ENCODE data around the gene CIT.
A peak's percentile ranks its signal among the peaks of the same experiment; 100 is the strongest.
"Not testable (repeated sequence)": the region's sequence is repeated elsewhere in the genome, so short reads cannot be mapped to it uniquely, and the experiment has no call there.

The CIT gene

GRCh38 chr12:119748497-119748896, 128.6 kb downstream of the CIT start:
- DNase-seq (ENCODE audit: low spot score) (no peak), FAIRE-seq (no peak)

- FAIRE-seq (no peak), DNase-seq (ENCODE audit: low spot score) (no peak)
These were observed 131.0 kb downstream of the CIT start for GRCh38 chr12:119746169-119746568.

GRCh38 chr12:119744900-119745606, 132.1 kb downstream of the CIT start:
- FAIRE-seq: no peak
- no peak for DNase-seq (ENCODE audit: low spot score)

- FAIRE-seq: no peak
- DNase-seq (ENCODE audit: low spot score): no peak
These were observed 134.4 kb downstream of the CIT start for GRCh38 chr12:119742700-119743099.

- FAIRE-seq: no peak
- no peak for DNase-seq (ENCODE audit: low spot score)
These were observed 136.3 kb downstream of the CIT start for GRCh38 chr12:119740830-119741229.

- no peak for FAIRE-seq
- no peak for DNase-seq (ENCODE audit: low spot score)
These were observed 142.0 kb downstream of the CIT start for GRCh38 chr12:119735079-119735478.

GRCh38 chr12:119730381-119730780, 146.7 kb downstream of the CIT start:
- FAIRE-seq (no peak), DNase-seq (ENCODE audit: low spot score) (no peak)

GRCh38 chr12:119729871-119730270, 147.2 kb downstream of the CIT start:
- FAIRE-seq (no peak), DNase-seq (ENCODE audit: low spot score) (no peak)

GRCh38 chr12:119728444-119728745, 148.7 kb downstream of the CIT start:
- FAIRE-seq (no peak), DNase-seq (ENCODE audit: low spot score) (no peak)

- DNase-seq (ENCODE audit: low spot score) (no peak), FAIRE-seq (no peak)
These were observed 149.3 kb downstream of the CIT start for GRCh38 chr12:119727600-119728443.

GRCh38 chr12:119725523-119725922, 151.6 kb downstream of the CIT start:
- DNase-seq (ENCODE audit: low spot score) (no peak), FAIRE-seq (no peak)

GRCh38 chr12:119721306-119721705, 155.8 kb downstream of the CIT start:
- no peak for FAIRE-seq
- no peak for DNase-seq (ENCODE audit: low spot score)

GRCh38 chr12:119720349-119720748, 156.8 kb downstream of the CIT start:
- no peak for DNase-seq (ENCODE audit: low spot score)
- no peak for FAIRE-seq

GRCh38 chr12:119718141-119718540, 159.0 kb downstream of the CIT start:
- FAIRE-seq (no peak), DNase-seq (ENCODE audit: low spot score) (no peak)

- FAIRE-seq (no peak), DNase-seq (ENCODE audit: low spot score) (peak; percentile 21)
These were observed 161.9 kb downstream of the CIT start for GRCh38 chr12:119715268-119715620.

- no peak for FAIRE-seq
- no peak for DNase-seq (ENCODE audit: low spot score)
These were observed 162.4 kb downstream of the CIT start for GRCh38 chr12:119714614-119715267.

GRCh38 chr12:119713551-119714031, 163.5 kb downstream of the CIT start:
- FAIRE-seq (no peak), DNase-seq (ENCODE audit: low spot score) (no peak)

- no peak for FAIRE-seq
- no peak for DNase-seq (ENCODE audit: low spot score)
These were observed 164.4 kb downstream of the CIT start for GRCh38 chr12:119712721-119713120.

- DNase-seq (ENCODE audit: low spot score) (no peak), FAIRE-seq (no peak)
These were observed 165.4 kb downstream of the CIT start for GRCh38 chr12:119711693-119712092.

GRCh38 chr12:119710965-119711551, 166.1 kb downstream of the CIT start:
- FAIRE-seq: no peak
- DNase-seq (ENCODE audit: low spot score): no peak

- FAIRE-seq: no peak
- DNase-seq (ENCODE audit: low spot score): no peak
These were observed 166.7 kb downstream of the CIT start for GRCh38 chr12:119710374-119710964.

GRCh38 chr12:119706427-119706826, 170.7 kb downstream of the CIT start:
- not testable (repeated sequence) for FAIRE-seq; DNase-seq (ENCODE audit: low spot score)
